HL-60/S4 treated with retinoic acid at 250 ng/mL for 4 days and 3 days (cell line): ENCODE results near the gene BLVRA.
"Not testable (repeated sequence)": the region's sequence is repeated elsewhere in the genome, so short reads cannot be mapped to it uniquely, and the experiment has no call there.

Source experiments
- in situ Hi-C: fragments of 300-500 bp; cut with MboI; formaldehyde crosslinking; loops from 2 replicates; pipeline ENCODE4 v1.7.0; 2022; ENCODE audit warnings: low sequenced_read_pairs

BLVRA gene

DNA sequence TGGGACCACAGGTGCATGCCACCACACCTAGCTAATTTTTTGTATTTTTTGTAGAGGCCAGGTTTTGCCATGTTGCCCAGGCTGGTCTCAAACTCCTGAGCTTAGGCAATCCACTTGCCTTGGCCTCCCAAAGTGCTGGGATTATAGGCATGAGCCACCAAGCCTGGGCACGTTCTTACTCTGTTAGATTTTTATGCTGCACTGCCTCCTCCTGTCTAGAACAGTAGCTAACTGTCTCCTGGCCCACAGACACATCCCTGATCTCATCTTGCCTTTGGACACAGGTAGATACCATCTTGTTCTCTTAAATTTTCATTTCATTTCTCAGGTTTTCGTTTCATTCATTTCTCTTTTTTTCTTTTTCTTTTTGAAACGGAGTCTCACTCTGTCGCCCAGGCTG, 41.1 kb downstream of the BLVRA start:
- in situ Hi-C loops = no loop called here

DNA sequence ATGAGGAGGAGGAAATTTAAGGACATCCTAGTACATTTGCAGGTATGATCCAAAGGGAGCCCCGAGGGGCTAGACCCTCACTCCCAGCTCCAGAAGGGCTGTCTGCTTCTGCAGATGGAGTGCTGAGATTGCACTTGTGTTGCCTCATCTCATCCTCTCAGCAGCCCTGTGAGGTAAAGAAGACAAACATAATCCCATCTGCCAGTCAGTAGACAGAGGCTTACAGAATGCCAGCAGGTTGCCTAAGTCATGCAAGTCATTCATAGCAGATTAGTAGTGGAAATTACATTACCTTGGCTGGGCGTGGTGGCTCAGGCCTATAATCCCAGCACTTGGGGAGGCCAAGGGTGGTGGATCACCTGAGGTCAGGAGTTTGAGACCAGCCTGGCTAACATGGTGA, 45.4 kb downstream of the BLVRA start:
- in situ Hi-C loops = no loop called here

DNA sequence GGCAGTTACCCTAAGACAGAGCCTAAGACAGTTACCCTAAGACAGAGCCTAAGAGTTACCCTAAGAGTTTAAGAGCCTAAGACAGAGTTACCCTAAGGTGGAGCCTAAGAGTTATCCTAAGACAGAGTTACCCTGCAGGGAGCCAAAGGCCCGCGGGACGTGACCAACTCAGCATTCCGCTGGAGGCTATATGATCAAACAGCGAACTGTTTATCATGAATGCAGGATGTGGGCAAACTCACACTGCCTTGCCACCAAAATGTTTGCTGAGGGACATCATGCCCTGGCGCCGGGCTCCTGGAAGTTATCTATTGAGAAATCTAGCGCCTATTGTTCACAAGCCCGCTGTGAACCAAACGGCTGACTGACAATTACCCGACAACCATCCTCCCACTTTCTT, 49.9 kb downstream of the BLVRA start:
- in situ Hi-C loops = no loop called here

DNA sequence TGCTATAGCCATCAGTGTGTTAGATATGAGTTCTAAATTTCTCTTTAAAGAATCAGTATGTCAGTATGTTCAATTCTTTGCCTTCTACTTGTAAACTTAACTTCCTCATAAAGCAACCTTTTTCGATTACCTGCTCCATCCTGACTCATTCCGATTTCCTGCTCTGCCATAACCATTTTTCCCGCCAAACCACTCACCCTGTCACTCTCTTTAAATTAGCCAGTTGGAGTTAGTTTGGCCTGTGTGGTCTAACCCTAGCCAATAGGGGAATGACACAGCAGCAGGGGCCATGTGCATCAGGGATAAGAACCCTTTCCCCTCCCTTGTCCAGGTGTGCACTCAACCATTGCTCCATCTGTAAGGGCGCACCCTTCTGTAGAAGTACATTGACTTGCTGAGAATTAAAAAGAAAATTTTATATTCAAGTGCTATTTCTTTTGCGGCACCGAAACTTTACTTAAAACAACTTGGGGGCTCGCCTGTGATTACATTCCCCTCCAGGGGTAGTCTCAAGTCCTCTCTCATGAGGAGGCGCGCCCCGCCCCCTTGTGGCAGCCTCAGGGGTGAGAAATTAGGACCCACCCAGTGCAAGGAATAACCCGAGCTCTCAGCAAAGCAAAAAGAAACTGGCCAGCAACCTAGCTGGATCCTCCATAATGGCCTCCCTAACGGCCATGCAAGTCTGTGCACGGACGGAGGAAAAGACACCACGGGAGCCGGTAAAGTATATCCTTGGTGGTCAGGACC, 51.9 kb downstream of the BLVRA start:
- in situ Hi-C loops = not testable (repeated sequence)

DNA sequence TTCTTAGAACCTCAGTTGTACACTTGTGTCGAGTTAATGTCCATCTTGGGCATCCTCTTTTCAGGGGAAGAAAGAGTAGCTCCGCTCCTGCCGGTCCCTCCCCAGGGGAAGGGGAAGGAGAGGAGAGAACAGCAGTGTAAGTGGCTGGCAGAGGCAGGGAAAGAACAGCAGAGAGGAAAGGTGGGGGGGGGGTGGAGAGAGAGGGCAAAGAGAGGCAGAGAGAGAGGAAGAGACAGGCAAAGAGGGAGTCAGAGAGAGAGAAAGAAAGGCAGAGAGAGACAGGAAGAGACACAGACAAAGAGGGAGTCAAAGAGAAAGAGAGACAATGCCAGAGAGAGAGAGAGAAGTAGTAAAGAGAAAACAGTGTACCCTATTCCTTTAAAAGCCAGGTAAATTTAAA, 56.9 kb downstream of the BLVRA start:
- in situ Hi-C loops = no loop called here

DNA sequence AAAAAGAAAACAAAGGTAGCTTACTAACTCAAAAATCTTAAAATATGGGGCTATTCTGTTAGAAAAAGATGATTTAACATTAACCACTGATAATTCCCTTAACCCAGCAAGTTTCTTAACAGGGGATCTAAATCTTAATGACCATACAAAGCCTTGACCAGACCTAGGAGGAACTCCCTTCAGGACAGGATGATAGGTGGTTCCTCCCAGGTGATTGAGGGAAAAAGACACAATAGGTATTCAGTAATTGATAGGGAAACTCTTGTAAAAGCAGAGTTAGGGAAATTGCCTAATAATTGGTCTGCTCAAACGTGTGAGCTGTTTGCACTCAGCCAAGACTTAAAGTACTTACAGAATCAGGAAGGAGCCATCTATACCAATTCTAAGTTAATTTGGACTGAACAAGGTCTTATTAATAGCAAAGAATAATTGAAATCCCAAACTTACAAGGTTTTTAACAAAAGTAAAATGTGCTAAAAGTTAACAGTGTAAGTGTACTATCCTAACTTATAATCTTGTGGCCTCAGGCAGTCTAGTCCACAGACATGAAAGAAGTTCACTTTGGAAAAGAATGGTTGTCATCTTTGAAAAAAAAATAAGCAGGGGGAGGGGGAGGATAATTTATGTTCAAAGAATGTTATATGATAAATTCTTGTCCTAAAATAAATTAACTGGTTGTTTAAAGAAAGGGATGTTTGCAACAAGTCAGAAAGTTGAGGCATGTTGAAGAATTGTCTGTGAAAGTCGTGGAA, 57.7 kb downstream of the BLVRA start:
- in situ Hi-C loops = not testable (repeated sequence)

DNA sequence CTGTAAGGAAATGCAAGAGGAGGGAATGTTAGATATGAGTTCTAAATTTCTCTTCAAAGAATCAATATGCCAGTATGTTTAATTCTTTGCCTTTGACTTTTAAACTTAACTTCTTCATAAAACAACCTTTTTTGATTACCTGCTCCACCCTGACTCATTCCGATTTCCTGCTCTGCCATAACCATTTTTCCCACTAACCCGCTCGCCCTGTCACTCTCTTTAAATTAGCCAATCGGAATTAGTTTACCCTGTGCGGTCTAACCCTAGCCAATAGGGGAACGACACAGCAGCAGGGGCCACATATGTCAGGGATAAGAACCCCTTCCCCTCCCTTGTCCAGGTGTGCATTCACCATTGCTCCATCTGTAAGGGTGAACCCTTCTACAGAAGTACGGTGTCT, 64.9 kb downstream of the BLVRA start:
- in situ Hi-C loops = not testable (repeated sequence)

DNA sequence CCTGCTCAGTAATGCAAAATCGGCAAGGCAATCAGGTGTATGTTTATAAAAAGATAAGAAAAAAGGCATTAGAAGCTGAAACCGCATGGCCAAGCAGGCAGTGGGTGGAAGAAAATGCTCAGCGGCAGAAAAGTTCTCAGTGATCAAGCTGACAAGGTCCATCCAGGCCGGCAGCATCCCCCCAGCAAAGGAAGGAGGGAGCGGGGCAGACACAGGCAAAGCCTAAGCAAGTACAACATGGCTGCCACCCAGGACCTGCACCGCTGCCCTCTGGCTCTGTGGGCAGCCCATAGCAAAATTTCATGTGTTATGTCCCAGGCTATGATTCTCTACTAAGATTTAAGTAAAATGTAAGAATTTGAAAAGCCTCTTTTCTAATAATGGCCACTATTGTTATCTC, 65.5 kb downstream of the BLVRA start:
- in situ Hi-C loops = no loop called here

DNA sequence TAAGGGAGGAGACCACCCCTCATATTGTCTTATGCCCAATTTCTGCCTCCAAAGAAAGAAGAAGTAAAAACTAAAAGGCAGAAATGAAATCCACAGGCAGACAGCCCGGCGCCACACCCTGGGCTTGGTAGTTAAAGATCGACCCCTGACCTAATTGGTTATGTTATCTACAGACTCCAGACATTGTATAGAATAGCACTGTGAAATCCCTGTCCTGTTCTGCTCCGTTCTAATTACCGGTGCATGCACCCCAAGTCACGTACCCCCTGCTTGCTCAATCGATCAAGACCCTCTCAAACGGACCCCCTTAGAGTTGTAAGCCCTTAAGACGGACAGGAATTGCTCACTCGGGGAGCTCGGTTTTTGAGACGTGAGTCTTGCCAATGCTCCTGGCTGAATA, 66.0 kb downstream of the BLVRA start:
- in situ Hi-C loops = not testable (repeated sequence)

DNA sequence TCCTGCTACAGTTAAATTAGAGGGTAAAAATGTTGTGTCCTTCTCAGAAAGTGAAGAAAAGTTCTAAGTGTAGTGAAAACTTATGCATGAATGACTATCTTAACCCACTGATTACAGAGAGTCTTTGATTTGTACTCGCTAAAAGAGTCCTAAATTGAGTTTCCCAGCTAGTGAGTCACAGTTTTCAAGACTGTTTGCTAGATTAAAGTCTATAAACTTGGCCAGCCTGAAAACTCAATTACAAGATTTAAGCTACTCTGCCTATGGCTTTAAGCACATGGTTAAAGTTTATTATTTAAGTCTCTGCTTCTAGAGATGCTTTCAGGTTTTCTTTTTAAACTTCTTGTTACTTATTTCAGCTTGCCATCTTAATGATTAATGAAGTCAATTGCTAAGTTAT, 66.5 kb downstream of the BLVRA start:
- in situ Hi-C loops = loop anchor here (25.0 kb wide), 3 partner anchors 238 to 1863 kb away; partner anchors contain the start of gene STK17A

DNA sequence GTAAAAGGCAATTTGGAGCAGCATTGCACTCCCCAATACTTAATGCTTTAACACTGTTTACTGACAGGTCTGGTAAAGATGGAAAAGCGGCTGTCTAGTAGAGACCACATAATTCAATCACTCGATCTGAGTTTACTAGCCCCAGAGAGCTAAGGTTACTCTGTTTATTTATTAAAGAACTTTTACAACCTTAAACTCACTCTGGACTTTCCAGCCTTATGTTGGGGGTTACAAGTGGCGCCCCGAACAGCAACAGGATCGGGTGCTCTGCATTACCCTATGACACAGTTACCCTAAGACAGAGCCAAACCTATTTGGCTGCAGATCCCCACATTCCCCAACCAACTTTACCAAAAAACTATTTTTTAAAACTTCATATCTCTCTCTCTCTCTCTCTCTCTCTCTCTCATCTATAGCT, 66.9 kb downstream of the BLVRA start:
- in situ Hi-C loops = loop anchor here (25.0 kb wide), 3 partner anchors 238 to 1863 kb away; partner anchors contain the start of gene STK17A

DNA sequence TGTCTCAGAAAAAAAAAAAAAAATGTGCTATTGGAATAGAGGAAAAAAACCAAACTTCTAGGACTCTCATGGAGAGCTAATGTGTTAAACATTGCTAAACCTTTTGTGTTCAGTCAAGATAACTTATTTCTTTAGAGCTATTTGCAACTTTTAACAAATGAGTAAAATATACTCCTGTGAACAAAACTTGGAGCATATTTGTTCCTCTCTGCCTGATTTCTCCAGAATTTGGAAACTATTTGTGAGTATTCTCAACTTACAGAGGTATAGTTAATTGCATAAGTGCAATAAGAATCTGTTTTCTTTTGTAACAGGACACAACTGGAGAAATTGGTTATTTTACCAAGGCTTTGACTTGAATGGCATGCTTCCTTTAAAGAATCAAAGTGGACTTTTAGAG, 72.4 kb downstream of the BLVRA start:
- in situ Hi-C loops = loop anchor here (25.0 kb wide), 3 partner anchors 244 to 1869 kb away; partner anchors contain the start of gene STK17A

DNA sequence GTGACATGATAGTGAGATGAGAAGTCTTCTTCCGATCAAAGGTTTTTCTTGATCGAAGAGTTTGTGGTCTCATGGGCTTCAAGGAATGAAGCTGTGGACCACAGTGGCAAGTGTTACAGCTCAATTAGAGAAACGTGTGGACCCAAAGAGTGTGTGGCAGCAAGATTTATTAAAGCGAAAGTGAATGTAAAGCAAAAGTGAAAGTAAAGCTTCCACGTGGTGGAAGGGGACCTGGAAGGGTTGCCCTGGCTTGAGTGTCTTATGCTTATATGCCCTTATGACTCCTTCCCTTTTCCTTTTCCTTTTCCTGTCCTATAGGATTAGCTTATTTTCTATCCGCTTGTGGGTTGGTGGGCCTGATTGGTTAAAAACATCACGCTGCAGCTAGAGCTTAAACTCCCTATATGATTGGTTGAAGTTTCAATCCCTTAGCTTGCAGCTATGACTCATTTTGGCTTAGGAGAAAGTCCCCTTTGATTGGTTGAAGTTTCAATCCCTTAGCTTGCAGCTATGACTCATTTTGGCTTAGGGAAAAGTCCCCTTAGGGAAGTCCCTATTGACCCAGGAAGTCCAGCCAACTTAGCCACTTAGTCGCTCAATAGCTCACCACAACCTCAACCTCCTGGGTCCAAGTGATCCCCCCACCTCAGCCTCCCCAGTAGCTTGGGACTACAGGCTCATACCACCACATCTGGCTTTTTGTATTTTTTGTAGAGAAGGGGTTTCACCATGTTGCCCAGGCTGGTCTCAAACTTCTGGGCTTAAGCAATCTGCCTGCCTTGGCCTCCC, 76.2 kb downstream of the BLVRA start:
- in situ Hi-C loops = loop anchor here (25.0 kb wide), 3 partner anchors 247 to 1872 kb away; partner anchors contain the start of gene STK17A

DNA sequence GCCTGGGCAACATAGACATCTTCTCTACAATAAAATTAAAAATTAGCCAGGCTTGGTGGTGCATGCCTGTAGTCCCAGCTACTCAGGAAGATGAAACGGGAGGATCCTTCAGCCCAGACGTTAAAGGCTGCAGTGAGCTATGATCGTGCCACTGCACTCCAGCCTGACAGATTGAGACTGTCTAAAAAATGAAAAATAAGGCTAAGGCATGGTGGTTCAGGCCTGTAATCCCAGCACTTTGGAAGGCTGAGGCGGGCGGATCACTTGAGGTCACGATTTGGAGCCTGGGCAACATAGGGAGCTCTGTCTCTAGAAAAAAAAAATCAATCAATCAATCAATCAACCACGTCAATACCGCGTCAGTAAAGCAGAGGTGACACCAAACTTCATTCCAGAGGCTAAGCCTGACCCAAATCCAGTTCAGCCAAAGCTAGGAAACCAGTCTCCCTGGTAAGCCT, 79.8 kb downstream of the BLVRA start:
- in situ Hi-C loops = loop anchor here (25.0 kb wide), 3 partner anchors 251 to 1876 kb away; partner anchors contain the start of gene STK17A

DNA sequence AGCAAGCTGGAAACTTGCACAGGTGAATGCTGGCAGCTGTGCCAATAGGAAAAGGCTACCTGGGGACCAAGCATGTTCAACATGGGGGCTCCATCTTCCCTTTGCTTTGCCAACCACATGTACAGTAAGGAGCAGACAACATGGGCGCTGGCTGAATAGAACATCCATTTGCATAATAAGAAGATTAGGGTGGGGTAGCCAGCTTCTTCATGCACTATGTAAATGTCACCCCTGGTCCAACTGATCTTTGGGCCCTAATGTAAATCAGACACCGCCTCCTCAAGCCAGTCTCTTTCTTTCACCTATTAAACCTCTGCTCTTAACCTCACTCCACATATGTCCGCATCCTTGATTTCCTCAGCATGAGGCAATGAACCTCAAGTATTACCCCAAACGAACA, 84.8 kb downstream of the BLVRA start:
- in situ Hi-C loops = loop anchor here (25.0 kb wide), 3 partner anchors 256 to 1881 kb away; partner anchors contain the start of gene STK17A

DNA sequence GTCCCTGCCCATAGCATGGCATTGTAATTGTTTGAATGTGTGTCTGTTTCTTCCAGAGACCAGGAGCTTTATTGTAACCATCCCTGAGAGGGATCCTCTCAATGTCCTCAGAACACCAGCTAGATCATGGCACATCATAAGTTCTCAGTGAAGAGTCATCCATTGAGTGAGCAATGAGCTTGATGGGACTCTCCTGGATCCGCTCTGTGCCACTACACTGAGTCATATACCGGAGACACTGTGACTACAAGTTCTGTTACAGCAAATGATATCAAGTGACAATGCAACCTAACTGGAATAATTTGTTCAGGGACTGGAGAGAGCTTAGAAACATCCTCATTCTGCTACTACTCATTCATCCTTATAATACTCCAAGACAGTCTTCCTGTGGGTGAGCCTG, 85.8 kb downstream of the BLVRA start:
- in situ Hi-C loops = loop anchor here (25.0 kb wide), 3 partner anchors 257 to 1882 kb away; partner anchors contain the start of gene STK17A

DNA sequence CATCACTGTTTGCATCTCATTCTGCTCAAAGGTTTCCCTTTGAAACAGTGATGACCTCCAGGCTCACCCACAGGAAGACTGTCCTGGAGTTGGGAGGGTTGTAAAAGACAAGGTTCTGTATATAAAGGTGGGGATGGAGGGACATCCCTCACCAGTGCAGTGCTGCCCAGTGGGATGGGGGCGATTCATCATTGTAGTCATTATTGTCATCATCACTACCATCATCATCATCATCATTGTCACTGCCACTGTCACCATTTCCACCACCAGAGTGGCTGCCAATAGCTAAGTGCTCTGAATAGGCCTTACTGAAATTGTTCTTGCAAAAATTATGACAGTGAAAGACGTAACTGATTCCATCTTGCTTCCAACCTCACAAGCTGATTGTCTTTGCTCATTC, 86.2 kb downstream of the BLVRA start:
- in situ Hi-C loops = loop anchor here (25.0 kb wide), 3 partner anchors 257 to 1882 kb away; partner anchors contain the start of gene STK17A

DNA sequence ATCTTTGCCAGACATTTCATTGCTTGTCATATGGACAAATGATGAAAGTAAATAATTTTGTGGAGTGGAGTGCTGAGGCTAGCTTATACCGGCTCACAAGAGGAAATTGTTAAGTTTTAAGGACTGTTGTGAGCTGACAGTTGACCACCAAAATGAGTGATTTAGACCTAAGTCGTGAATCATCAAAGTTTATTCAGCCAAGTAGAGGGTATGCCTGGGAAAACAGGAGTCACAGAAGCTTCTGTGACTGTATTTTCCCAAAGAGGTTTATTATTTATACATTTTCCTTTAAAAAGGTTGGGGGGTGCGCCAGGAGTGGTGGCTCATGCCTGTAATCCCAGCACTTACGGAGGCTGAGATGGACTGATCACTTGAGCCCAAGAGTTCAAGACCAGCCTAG, 89.0 kb downstream of the BLVRA start:
- in situ Hi-C loops = loop anchor here (25.0 kb wide), 3 partner anchors 260 to 1885 kb away; partner anchors contain the start of gene STK17A

DNA sequence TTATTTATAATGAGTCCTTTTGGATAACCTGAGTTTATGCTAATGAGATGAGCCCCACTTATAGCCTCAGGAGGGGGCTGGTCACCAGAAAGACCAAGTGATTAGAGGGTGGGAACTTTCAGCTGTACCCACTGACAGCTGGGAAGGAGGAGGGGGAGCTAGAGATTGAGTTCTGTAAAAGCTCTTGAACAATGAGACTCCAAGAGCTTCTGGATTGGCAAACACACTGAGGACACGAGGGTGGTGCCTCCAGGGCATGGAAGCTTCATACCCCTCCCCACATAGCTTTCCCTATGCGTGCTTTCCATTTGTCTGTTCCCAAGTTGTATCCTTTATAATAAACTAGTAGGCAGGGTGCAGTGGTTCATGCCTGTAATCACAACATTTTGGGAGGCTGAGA, 90.6 kb downstream of the BLVRA start:
- in situ Hi-C loops = loop anchor here (25.0 kb wide), 3 partner anchors 262 to 1887 kb away; partner anchors contain the start of gene STK17A

DNA sequence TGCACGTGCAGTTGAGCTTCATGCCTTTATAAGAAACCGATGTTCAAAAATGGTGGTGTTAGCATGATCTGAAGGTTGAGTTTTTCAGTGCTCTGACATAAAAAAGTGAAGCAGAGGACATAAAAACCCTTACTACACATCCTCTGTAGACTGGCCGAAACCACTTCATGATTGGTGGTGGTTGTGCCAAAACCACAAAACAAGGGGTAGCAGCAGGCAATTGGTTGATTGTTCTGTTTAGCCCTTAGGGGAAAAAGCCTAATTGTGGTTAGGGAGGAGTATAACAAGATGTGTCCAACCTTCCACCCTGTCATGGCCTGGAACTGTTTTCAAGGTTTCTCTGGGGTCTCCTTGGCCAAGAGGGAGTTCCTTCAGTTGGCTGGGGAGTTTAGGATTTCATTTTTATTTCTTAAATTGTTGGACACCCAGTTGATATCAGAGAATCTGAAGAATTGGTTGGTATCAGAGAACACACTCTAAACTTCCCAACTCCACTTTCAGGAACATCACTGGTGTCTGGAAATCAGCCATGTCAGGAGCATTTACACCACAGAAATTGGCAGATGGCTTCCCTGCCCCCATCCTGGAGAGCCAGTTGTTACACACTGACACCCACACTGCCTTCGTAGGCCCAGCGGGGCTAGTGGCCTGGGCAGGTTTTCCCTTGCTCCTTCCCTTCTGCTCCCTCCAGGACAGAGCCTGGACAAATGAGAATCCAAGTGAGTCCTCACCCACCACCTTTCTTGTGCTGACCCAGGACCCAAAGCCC, 92.1 kb downstream of the BLVRA start:
- in situ Hi-C loops = no loop called here
